Mesenchymal stem cell (in vitro differentiated cells and primary cell): ENCODE results near the gene HSPA12A.
A peak's percentile ranks its signal among the peaks of the same experiment; 100 is the strongest.

Experiments used
- DNase-seq: peaks from one replicate; pipeline ENCODE4 v3.0.0-alpha.2; 2013
- H2AFZ ChIP-seq: one replicate; pipeline ENCODE4 v1.6.1; 2013; ENCODE audit warnings: low read depth, mild to moderate bottlenecking, control low read depth, inconsistent platforms, low read length, moderate library complexity
- H2AK5ac ChIP-seq: 2 replicates; pipeline ENCODE4 v1.6.1; 2013; ENCODE audit warnings: low read length, moderate library complexity, mild to moderate bottlenecking, inconsistent platforms; ENCODE audit not compliant: severe bottlenecking
- H2BK120ac ChIP-seq: one replicate; pipeline ENCODE4 v1.6.1; 2013; ENCODE audit warnings: low read depth, mild to moderate bottlenecking, inconsistent platforms, low read length, moderate library complexity
- H2BK12ac ChIP-seq, 2 experiments: one replicate each; pipeline ENCODE4 v1.6.1; 2013; ENCODE audit warnings: inconsistent platforms in 2 of 2, low read length in 2 of 2, mild to moderate bottlenecking in 2 of 2, moderate library complexity in 2 of 2, control low read depth in 1 of 2
- H2BK15ac ChIP-seq: one replicate; pipeline ENCODE4 v1.6.1; 2013; ENCODE audit warnings: mild to moderate bottlenecking, low read depth, inconsistent platforms; ENCODE audit not compliant: poor library complexity, severe bottlenecking
- H2BK5ac ChIP-seq: 2 replicates; pipeline ENCODE4 v1.6.1; 2013; ENCODE audit warnings: low read depth, mild to moderate bottlenecking, low read length, control low read depth, inconsistent platforms; ENCODE audit not compliant: poor library complexity, severe bottlenecking
- H3K14ac ChIP-seq, 2 experiments: one replicate each; pipeline ENCODE4 v1.6.1; 2013; ENCODE audit warnings: inconsistent platforms in 2 of 2, low read length in 2 of 2, control low read depth in 1 of 2, mild to moderate bottlenecking in 1 of 2, moderate library complexity in 1 of 2
- H3K18ac ChIP-seq, 2 experiments: one replicate each; pipeline ENCODE4 v1.6.1; 2013; ENCODE audit warnings: inconsistent platforms in 2 of 2, low read length in 2 of 2, control low read depth in 1 of 2, low read depth in 1 of 2, mild to moderate bottlenecking in 1 of 2
- H3K23ac ChIP-seq, 2 experiments: one replicate each; pipeline ENCODE4 v1.6.1; 2013; ENCODE audit warnings: inconsistent platforms in 2 of 2, low read length in 2 of 2, mild to moderate bottlenecking in 2 of 2, moderate library complexity in 2 of 2, control low read depth in 1 of 2
- H3K27ac ChIP-seq: 2 replicates; pipeline ENCODE4 v1.5.1; 2013; ENCODE audit warnings: mild to moderate bottlenecking, moderate library complexity, low read length, control low read depth, inconsistent platforms; ENCODE audit not compliant: poor library complexity, severe bottlenecking
- H3K27me3 ChIP-seq, 2 experiments: 2 replicates each; pipeline versions ENCODE4 v1.6.1 to v1.7.0; 2013; ENCODE audit warnings: low read length in 2 of 2, mild to moderate bottlenecking in 2 of 2, moderate library complexity in 2 of 2, control low read depth in 1 of 2, inconsistent platforms in 1 of 2; ENCODE audit not compliant: control insufficient read depth in 1 of 2, insufficient read depth in 1 of 2
- H3K36me3 ChIP-seq, 2 experiments: 2 replicates each; pipeline versions ENCODE4 v1.6.1 to v1.7.0; 2013; ENCODE audit warnings: low read length in 2 of 2, control low read depth in 1 of 2, inconsistent platforms in 1 of 2, low read depth in 1 of 2, mild to moderate bottlenecking in 1 of 2; ENCODE audit not compliant: insufficient read depth in 2 of 2, control insufficient read depth in 1 of 2
- H3K4ac ChIP-seq, 2 experiments: one replicate each; pipeline ENCODE4 v1.6.1; 2013; ENCODE audit warnings: inconsistent platforms in 2 of 2, low read length in 2 of 2, mild to moderate bottlenecking in 2 of 2, moderate library complexity in 2 of 2, control low read depth in 1 of 2, low read depth in 1 of 2
- H3K4me1 ChIP-seq: 2 replicates; pipeline ENCODE4 v1.6.1; 2013; ENCODE audit warnings: low read depth, low read length, control low read depth; ENCODE audit not compliant: control insufficient read depth, insufficient read depth
- H3K4me2 ChIP-seq: 2 replicates; pipeline ENCODE4 v1.6.1; 2013; ENCODE audit warnings: low read length, mild to moderate bottlenecking, inconsistent platforms; ENCODE audit not compliant: poor library complexity, severe bottlenecking
- H3K4me3 ChIP-seq, 2 experiments: 2 replicates each; pipeline versions ENCODE4 v1.5.1 to v1.7.0; 2013; ENCODE audit warnings: low read length in 2 of 2, mild to moderate bottlenecking in 2 of 2, control low read depth in 1 of 2, low read depth in 1 of 2; ENCODE audit not compliant: insufficient read depth in 1 of 2
- H3K79me1 ChIP-seq: replicated peaks from 2 replicates; pipeline ENCODE4 v1.6.1; 2013; ENCODE audit warnings: mild to moderate bottlenecking, control low read depth, low read length, inconsistent platforms; ENCODE audit not compliant: poor library complexity, severe bottlenecking
- H3K9ac ChIP-seq: 2 replicates; pipeline ENCODE4 v1.7.0; 2013; ENCODE audit warnings: mild to moderate bottlenecking, low read length, moderate library complexity
- H3K9me3 ChIP-seq: 2 replicates; pipeline ENCODE4 v1.7.0; 2013; ENCODE audit warnings: mild to moderate bottlenecking, low read length; ENCODE audit not compliant: control insufficient read depth
- H4K8ac ChIP-seq: one replicate; pipeline ENCODE4 v1.6.1; 2013; ENCODE audit warnings: inconsistent platforms, mild to moderate bottlenecking, low read length, moderate library complexity
- H4K91ac ChIP-seq: one replicate; pipeline ENCODE4 v1.6.1; 2013; ENCODE audit warnings: mild to moderate bottlenecking, low read length, inconsistent platforms
- WGBS: methylation state at CpG from one replicate; pipeline ENCODE4 v1.1.7; 2013; ENCODE audit warnings: mixed read lengths; 5-methylcytosine and 5-hydroxymethylcytosine counted together

Gene HSPA12A

GRCh38 chr10:116766837-116767634 is 24.7 kb upstream of the HSPA12A start:
- Histone ChIP-seq H3K9me3 (peaks cover 3% of the 10 kb centered on the region), H3K79me1 (no peaks in the 10 kb centered on the region), H4K91ac (peak overlapping the region; percentile 29)

DNA sequence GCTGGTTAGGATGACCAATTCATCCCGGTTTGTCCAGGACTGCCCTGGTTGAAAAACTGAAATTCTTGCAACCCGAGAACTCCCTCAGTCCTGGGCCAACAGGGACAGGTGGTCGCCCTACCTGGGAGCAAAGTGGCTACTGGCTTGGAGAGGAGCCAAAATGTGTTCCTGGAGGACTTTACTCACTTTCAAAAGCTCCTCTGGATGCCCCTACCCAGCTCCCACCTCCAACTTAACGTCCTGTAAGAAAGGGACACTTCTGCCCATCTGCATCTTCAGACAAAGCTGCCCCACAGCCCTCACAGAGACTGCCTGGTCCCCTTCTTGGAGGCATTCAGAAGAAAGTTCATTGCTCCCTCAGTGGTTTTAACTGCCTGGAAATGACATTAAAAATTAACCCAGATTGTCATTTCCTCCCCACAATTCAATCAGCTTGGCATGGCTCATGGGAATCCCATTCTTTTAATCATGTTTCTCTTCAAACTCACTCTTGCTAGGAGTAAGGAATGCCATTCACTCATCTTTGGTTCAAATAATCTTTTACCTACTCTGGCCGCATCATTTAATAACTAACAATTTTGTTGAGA is 24.0 kb upstream of the HSPA12A start:
- 90% methylated on average over 5 of the region's 5 CpGs for WGBS

More at GRCh38 chr10:116766837-116767634, 24.7 kb upstream of the HSPA12A start:
- no peaks in the 10 kb centered on the region for H3K36me3 ChIP-seq
- no peak overlapping the region for H2BK120ac ChIP-seq
- H3K4me3 ChIP-seq = no peak overlapping the region
- H3K27ac ChIP-seq = peak overlapping the region; percentile 93
- peak overlapping the region in 1 of 2 experiments; percentile 35 for H3K14ac ChIP-seq
- peak overlapping the region; percentile 38 for H4K8ac ChIP-seq
- peaks cover 39% of the 10 kb centered on the region for H3K4me1 ChIP-seq
- H3K18ac ChIP-seq = peak overlapping the region in 1 of 2 experiments; percentile 49
- peak; percentile 29 for DNase-seq
- no peaks in the 10 kb centered on the region for H3K27me3 ChIP-seq
- H2AFZ ChIP-seq = peak overlapping the region; percentile 55
- H3K4ac ChIP-seq = peak overlapping the region in 1 of 2 experiments; percentile 28
- peak overlapping the region; percentile 76 for H2AK5ac ChIP-seq
- WGBS = 53% methylated on average over 13 of the region's 13 CpGs
- H2BK12ac ChIP-seq = peak overlapping the region; percentile 15 to 54
- peak overlapping the region; percentile 91 for H2BK5ac ChIP-seq
- H3K23ac ChIP-seq = no peak overlapping the region
- H3K4me2 ChIP-seq = peak overlapping the region; percentile 53
- peak overlapping the region; percentile 16 for H3K9ac ChIP-seq
- peak overlapping the region; percentile 61 for H2BK15ac ChIP-seq

GRCh38 chr10:116765648-116766081 is 23.3 kb upstream of the HSPA12A start:
- H3K18ac ChIP-seq = no peak overlapping the region
- H3K27ac ChIP-seq = peak overlapping the region; percentile 82
- no peaks in the 10 kb centered on the region for H3K27me3 ChIP-seq
- 71% methylated on average over 10 of the region's 10 CpGs for WGBS
- H4K8ac ChIP-seq = no peak overlapping the region
- no peaks in the 10 kb centered on the region for H3K79me1 ChIP-seq
- DNase-seq = no peak
- peak overlapping the region; percentile 21 for H2AK5ac ChIP-seq
- H3K4ac ChIP-seq = no peak overlapping the region
- no peak overlapping the region for H2BK12ac ChIP-seq
- no peaks in the 10 kb centered on the region for H3K36me3 ChIP-seq
- H3K4me2 ChIP-seq = no peak overlapping the region
- no peak overlapping the region for H3K23ac ChIP-seq
- H3K4me3 ChIP-seq = no peak overlapping the region
- peaks cover 26% of the 10 kb centered on the region for H3K4me1 ChIP-seq
- no peak overlapping the region for H2BK15ac ChIP-seq
- no peak overlapping the region for H2BK120ac ChIP-seq
- no peak overlapping the region for H3K9ac ChIP-seq
- no peak overlapping the region for H2AFZ ChIP-seq
- H2BK5ac ChIP-seq = peak overlapping the region; percentile 80
- H3K14ac ChIP-seq = no peak overlapping the region
- peaks cover 3% of the 10 kb centered on the region for H3K9me3 ChIP-seq
- no peak overlapping the region for H4K91ac ChIP-seq

More for the DNA sequence above, 24.0 kb upstream of the HSPA12A start:
- no peak overlapping the region for H3K14ac ChIP-seq
- H3K4me3 ChIP-seq = no peak overlapping the region
- no peaks in the 10 kb centered on the region for H3K36me3 ChIP-seq
- H3K4ac ChIP-seq = no peak overlapping the region
- no peak overlapping the region for H4K8ac ChIP-seq
- H2BK15ac ChIP-seq = no peak overlapping the region
- no peak for DNase-seq
- peak overlapping the region; percentile 80 for H2BK5ac ChIP-seq
- H2AK5ac ChIP-seq = peak overlapping the region; percentile 21
- H3K27ac ChIP-seq = peak overlapping the region; percentile 82
- H2AFZ ChIP-seq = no peak overlapping the region
- H3K27me3 ChIP-seq = no peaks in the 10 kb centered on the region
- no peaks in the 10 kb centered on the region for H3K79me1 ChIP-seq
- H3K9ac ChIP-seq = no peak overlapping the region
- peak overlapping the region; percentile 17 for H3K4me2 ChIP-seq
- no peak overlapping the region for H3K23ac ChIP-seq
- peaks cover 3% of the 10 kb centered on the region for H3K9me3 ChIP-seq
- no peak overlapping the region for H3K18ac ChIP-seq
- no peak overlapping the region for H4K91ac ChIP-seq
- H2BK12ac ChIP-seq = no peak overlapping the region
- H2BK120ac ChIP-seq = no peak overlapping the region
- peaks cover 32% of the 10 kb centered on the region for H3K4me1 ChIP-seq

DNA sequence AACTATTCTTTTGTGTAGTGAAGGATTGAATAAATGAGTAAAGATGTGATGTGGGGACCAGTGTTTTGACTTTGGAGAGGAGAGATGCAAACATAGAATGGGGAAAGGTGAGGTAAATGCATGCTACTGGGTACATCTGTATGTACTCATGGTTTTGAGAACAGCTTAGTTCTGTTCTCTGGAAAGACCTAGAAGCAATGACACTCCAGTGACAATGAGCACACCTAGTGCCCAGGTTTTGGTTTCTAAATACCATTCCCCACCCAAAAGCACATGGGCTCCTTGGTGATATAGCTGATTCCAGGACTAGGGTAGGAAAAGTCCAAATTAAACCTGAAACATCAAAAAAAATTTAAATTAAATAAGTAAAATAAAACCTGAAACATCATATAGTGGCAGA is 22.6 kb upstream of the HSPA12A start:
- H3K4me2 ChIP-seq = no peak overlapping the region
- H2BK5ac ChIP-seq = no peak overlapping the region
- H2BK12ac ChIP-seq = no peak overlapping the region
- H3K23ac ChIP-seq = no peak overlapping the region
- H2AFZ ChIP-seq = no peak overlapping the region
- no peak overlapping the region for H2BK15ac ChIP-seq
- H3K27ac ChIP-seq = no peak overlapping the region
- no peaks in the 10 kb centered on the region for H3K79me1 ChIP-seq
- no peak overlapping the region for H3K9ac ChIP-seq
- H3K14ac ChIP-seq = no peak overlapping the region
- no peak overlapping the region for H4K8ac ChIP-seq
- H3K4ac ChIP-seq = no peak overlapping the region
- peaks cover 20% of the 10 kb centered on the region for H3K4me1 ChIP-seq
- DNase-seq = no peak
- H4K91ac ChIP-seq = no peak overlapping the region
- no peak overlapping the region for H3K18ac ChIP-seq
- H3K27me3 ChIP-seq = no peaks in the 10 kb centered on the region
- no peaks in the 10 kb centered on the region for H3K36me3 ChIP-seq
- no peak overlapping the region for H3K4me3 ChIP-seq
- no peak overlapping the region for H2AK5ac ChIP-seq
- peaks cover 3% of the 10 kb centered on the region for H3K9me3 ChIP-seq
- no peak overlapping the region for H2BK120ac ChIP-seq
